Urinary bladder (tissue), 4 donors: ENCODE data around the gene TEK. TPM values are rescaled to one million over a fixed set of nuclear protein-coding genes. Genes with fewer than 3 reads are reported as not detected.
"Not testable (repeated sequence)": the region's sequence is repeated elsewhere in the genome, so short reads cannot be mapped to it uniquely, and the experiment has no call there.

Experiments
- DNase-seq: peaks from one replicate; pipeline ENCODE4 v3.0.0-alpha.2; 2015; ENCODE audit errors: extremely low spot score
- H3K27ac ChIP-seq: one replicate; pipeline ENCODE4 v1.5.1; 2013; ENCODE audit warnings: low read depth, mild to moderate bottlenecking, moderate library complexity
- H3K36me3 ChIP-seq: one replicate; pipeline ENCODE4 v1.6.1; 2013; ENCODE audit warnings: mild to moderate bottlenecking, moderate library complexity; ENCODE audit not compliant: insufficient read depth
- H3K4me1 ChIP-seq: one replicate; pipeline ENCODE4 v1.6.1; 2013; ENCODE audit warnings: mild to moderate bottlenecking, moderate library complexity; ENCODE audit not compliant: insufficient read depth
- H3K4me3 ChIP-seq: one replicate; pipeline ENCODE4 v1.5.1; 2013; ENCODE audit warnings: low read depth, low read length
- WGBS: extraction: QIAGEN DNeasy Blood & Tissue Kit; methylation state at CpG from one replicate; pipeline ENCODE4 v1.1.7; 2013; 5-methylcytosine and 5-hydroxymethylcytosine counted together
- polyA plus RNA-seq: library from polyadenylated mRNA; stranded (reverse); fragments of 200-250 nt; gene quantifications from one replicate; pipeline ENCODE4 v1.2.3, GENCODE V29; 2013
- total RNA-seq: library from RNA; depleted of rRNA; stranded (reverse); fragments of >200 nt; gene quantifications from one replicate; pipeline ENCODE4 v1.2.3, GENCODE V29; 2014
- donor health status: healthy with polysubstance abuse.
- donor health status: healthy.

TEK gene
- total RNA-seq (36.5 TPM), polyA plus RNA-seq (11.2 TPM)

- Histone ChIP-seq H3K27ac (no peak within 1 kb of the TSS), H3K4me3 (no peak within 1 kb of the TSS), H3K36me3 (no peaks in the 10 kb centered on the region), H3K4me1 (no peaks in the 10 kb centered on the region)
- 43% methylated on average over 9 of the region's 9 CpGs for WGBS
- no peak for DNase-seq
Observed at GRCh38 chr9:27108981-27109541, at the start of gene TEK. TSS of gene TEK (plus strand) at chr9:27109225. CDS start at chr9:27109591, 366 bp downstream.

GRCh38 chr9:27059412-27059811, 49.6 kb upstream of the TEK start:
- DNase-seq = no peak
- Histone ChIP-seq H3K4me3 (no peak overlapping the region), H3K36me3 (peaks cover 2% of the 10 kb centered on the region), H3K4me1 (no peaks in the 10 kb centered on the region), H3K27ac (no peak overlapping the region)
- WGBS = 85% methylated on average over 1 of the region's 1 CpG

- no peak overlapping the region for H3K4me3 ChIP-seq
- no peaks in the 10 kb centered on the region for H3K4me1 ChIP-seq
- DNase-seq = no peak
- H3K36me3 ChIP-seq = peaks cover 2% of the 10 kb centered on the region
- no peak overlapping the region for H3K27ac ChIP-seq
Observed at GRCh38 chr9:27059907-27060306, 49.1 kb upstream of the TEK start.

GRCh38 chr9:27065288-27065687, 43.7 kb upstream of the TEK start:
- H3K27ac ChIP-seq = no peak overlapping the region
- 63% methylated on average over 1 of the region's 1 CpG for WGBS
- no peak overlapping the region for H3K4me3 ChIP-seq
- no peak for DNase-seq
- H3K36me3 ChIP-seq = peaks cover 5% of the 10 kb centered on the region
- H3K4me1 ChIP-seq = no peaks in the 10 kb centered on the region

- no peak overlapping the region for H3K27ac ChIP-seq
- H3K36me3 ChIP-seq = no peaks in the 10 kb centered on the region
- WGBS = 70% methylated on average over 4 of the region's 4 CpGs
- DNase-seq = no peak
- H3K4me1 ChIP-seq = no peaks in the 10 kb centered on the region
- H3K4me3 ChIP-seq = no peak overlapping the region
Observed at GRCh38 chr9:27073841-27074728, 34.9 kb upstream of the TEK start.

GRCh38 chr9:27078685-27079084, 30.3 kb upstream of the TEK start:
- no peaks in the 10 kb centered on the region for H3K4me1 ChIP-seq
- H3K36me3 ChIP-seq = peaks cover 1% of the 10 kb centered on the region
- no peak for DNase-seq
- H3K4me3 ChIP-seq = no peak overlapping the region
- no peak overlapping the region for H3K27ac ChIP-seq
- 65% methylated on average over 1 of the region's 1 CpG for WGBS

GRCh38 chr9:27085456-27085855, 23.6 kb upstream of the TEK start:
- Histone ChIP-seq H3K36me3 (no peaks in the 10 kb centered on the region), H3K27ac (no peak overlapping the region), H3K4me3 (no peak overlapping the region), H3K4me1 (no peaks in the 10 kb centered on the region)
- no peak for DNase-seq
- 77% methylated on average over 5 of the region's 5 CpGs for WGBS

- no peak for DNase-seq
- 25% methylated on average over 11 of the region's 11 CpGs for WGBS
Observed at GRCh38 chr9:27086818-27087680, 22.0 kb upstream of the TEK start.

GRCh38 chr9:27088981-27089380, 20.0 kb upstream of the TEK start:
- 54% methylated on average over 4 of the region's 4 CpGs for WGBS

More at GRCh38 chr9:27086818-27087680, 22.0 kb upstream of the TEK start:
- no peak overlapping the region for H3K4me3 ChIP-seq
- no peaks in the 10 kb centered on the region for H3K4me1 ChIP-seq
- H3K27ac ChIP-seq = peak overlapping the region; percentile 2
- no peaks in the 10 kb centered on the region for H3K36me3 ChIP-seq

GRCh38 chr9:27089706-27090105, 19.3 kb upstream of the TEK start:
- H3K4me1 ChIP-seq = no peaks in the 10 kb centered on the region
- no peaks in the 10 kb centered on the region for H3K36me3 ChIP-seq
- no peak for DNase-seq
- WGBS = 90% methylated on average over 4 of the region's 4 CpGs
- no peak overlapping the region for H3K27ac ChIP-seq
- no peak overlapping the region for H3K4me3 ChIP-seq

More at GRCh38 chr9:27088981-27089380, 20.0 kb upstream of the TEK start:
- Histone ChIP-seq H3K36me3 (no peaks in the 10 kb centered on the region), H3K27ac (no peak overlapping the region), H3K4me1 (no peaks in the 10 kb centered on the region), H3K4me3 (no peak overlapping the region)
- DNase-seq = no peak

GRCh38 chr9:27090231-27090630, 18.8 kb upstream of the TEK start:
- H3K27ac ChIP-seq = no peak overlapping the region
- H3K4me1 ChIP-seq = no peaks in the 10 kb centered on the region
- H3K36me3 ChIP-seq = no peaks in the 10 kb centered on the region
- DNase-seq = no peak
- no peak overlapping the region for H3K4me3 ChIP-seq

- Histone ChIP-seq H3K36me3 (no peaks in the 10 kb centered on the region), H3K27ac (no peak overlapping the region), H3K4me1 (no peaks in the 10 kb centered on the region), H3K4me3 (no peak overlapping the region)
- WGBS = 96% methylated on average over 1 of the region's 1 CpG
- DNase-seq = no peak
Observed at GRCh38 chr9:27090711-27091110, 18.3 kb upstream of the TEK start.

- DNase-seq, H3K4me3 ChIP-seq, H3K27ac ChIP-seq, H3K36me3 ChIP-seq, H3K4me1 ChIP-seq: not testable (repeated sequence)
- WGBS = 95% methylated on average over 27 of the region's 27 CpGs
Observed at GRCh38 chr9:27092496-27092895, 16.5 kb upstream of the TEK start.
